ENCODE results near the gene EPHA5. TPM values are rescaled to one million over a fixed set of nuclear protein-coding genes. Genes with fewer than 3 reads are reported as not detected.

EPHA5 gene
- total and polyA plus RNA-seq, 3 experiments from 2014 or later = not detected

- Mint-ChIP-seq H3K9me3 (peaks cover 2 to 21% (median 5%) of the 10 kb centered on the region in 5 donors), H3K36me3 (no peaks in the 10 kb centered on the region), H3K27me3 (no peaks in the 10 kb centered on the region), H3K27ac (no peak overlapping the region), H3K4me1 (no peaks in the 10 kb centered on the region), H3K4me3 (no peak overlapping the region)
- Histone ChIP-seq H3K27ac (ENCODE audit: low read depth, low read length) (no peak overlapping the region), H3K27me3 (ENCODE audit: insufficient read depth, low read length, poor library complexity, severe bottlenecking) (no peaks in the 10 kb centered on the region), H3K4me3 (ENCODE audit: low read length) (no peak overlapping the region), H3K4me1 (ENCODE audit: insufficient read depth, low read length) (no peaks in the 10 kb centered on the region), H3K36me3 (ENCODE audit: insufficient read depth, low read length) (no peaks in the 10 kb centered on the region), H3K9me3 (ENCODE audit: low read length) (no peaks in the 10 kb centered on the region)
- ChIA-PET POLR2A (no interaction called here), CTCF (no interaction called here)
- no peak for DNase-seq
Measured at GRCh38 chr4:65561164-65561563, 109.1 kb downstream of the EPHA5 start.

- ChIA-PET POLR2A (no interaction called here), CTCF (no interaction called here)
- H3K9me3 ChIP-seq (ENCODE audit: low read length) = no peaks in the 10 kb centered on the region
- H3K27ac ChIP-seq (ENCODE audit: low read depth, low read length) = no peak overlapping the region
- no peak overlapping the region for H3K4me3 Mint-ChIP-seq
- H3K9me3 Mint-ChIP-seq = peaks cover 2 to 17% (median 8%) of the 10 kb centered on the region in 5 donors
- H3K27ac Mint-ChIP-seq = no peak overlapping the region
- no peak overlapping the region for H3K4me3 ChIP-seq (ENCODE audit: low read length)
- no peaks in the 10 kb centered on the region for H3K27me3 ChIP-seq (ENCODE audit: insufficient read depth, low read length, poor library complexity, severe bottlenecking)
- H3K36me3 ChIP-seq (ENCODE audit: insufficient read depth, low read length) = no peaks in the 10 kb centered on the region
- no peaks in the 10 kb centered on the region for H3K27me3 Mint-ChIP-seq
- DNase-seq = no peak
- H3K4me1 ChIP-seq (ENCODE audit: insufficient read depth, low read length) = no peaks in the 10 kb centered on the region
- no peaks in the 10 kb centered on the region for H3K4me1 Mint-ChIP-seq
- H3K36me3 Mint-ChIP-seq = no peaks in the 10 kb centered on the region
Measured at GRCh38 chr4:65559270-65559669, 111.0 kb downstream of the EPHA5 start.

DNA sequence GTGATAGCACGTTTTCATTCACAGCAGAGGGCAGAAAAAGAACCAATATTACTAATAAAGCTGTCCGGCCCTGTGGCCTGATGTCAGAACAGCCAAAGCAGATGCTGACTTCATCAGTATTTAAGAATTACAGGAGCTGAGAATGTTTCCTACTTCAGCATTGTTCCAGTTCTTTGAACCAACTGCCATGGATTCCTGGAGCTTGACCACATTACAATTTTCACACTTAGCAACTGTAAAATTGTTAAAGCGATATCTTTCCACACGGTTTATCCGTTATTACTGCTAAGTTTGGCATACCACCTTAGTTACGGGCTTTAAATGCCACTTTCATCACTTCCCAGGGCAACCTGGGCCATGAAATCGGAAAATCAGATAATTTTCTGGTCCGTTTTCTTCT, 118.2 kb downstream of the EPHA5 start:
- no peaks in the 10 kb centered on the region for H3K4me1 ChIP-seq (ENCODE audit: insufficient read depth, low read length)
- POLR2A ChIA-PET = no interaction called here
- H3K27ac ChIP-seq (ENCODE audit: low read depth, low read length) = no peak overlapping the region
- no peaks in the 10 kb centered on the region for H3K36me3 ChIP-seq (ENCODE audit: insufficient read depth, low read length)
- no peak overlapping the region for H3K4me3 Mint-ChIP-seq
- H3K9me3 ChIP-seq (ENCODE audit: low read length) = no peaks in the 10 kb centered on the region
- no peak overlapping the region for H3K4me3 ChIP-seq (ENCODE audit: low read length)
- H3K4me1 Mint-ChIP-seq = no peaks in the 10 kb centered on the region
- DNase-seq = no peak
- CTCF ChIA-PET = no interaction called here
- H3K9me3 Mint-ChIP-seq = peaks cover 1 to 24% (median 7%) of the 10 kb centered on the region in 5 donors
- H3K36me3 Mint-ChIP-seq = no peaks in the 10 kb centered on the region
- H3K27me3 ChIP-seq (ENCODE audit: insufficient read depth, low read length, poor library complexity, severe bottlenecking) = no peaks in the 10 kb centered on the region
- H3K27ac Mint-ChIP-seq = no peak overlapping the region
- no peaks in the 10 kb centered on the region for H3K27me3 Mint-ChIP-seq

GRCh38 chr4:65550500-65550899, 119.8 kb downstream of the EPHA5 start:
- H3K4me1 ChIP-seq (ENCODE audit: insufficient read depth, low read length) = no peaks in the 10 kb centered on the region
- Mint-ChIP-seq H3K4me1 (no peaks in the 10 kb centered on the region), H3K36me3 (no peaks in the 10 kb centered on the region), H3K4me3 (no peak overlapping the region), H3K27me3 (no peaks in the 10 kb centered on the region), H3K9me3 (peaks cover 5 to 37% (median 7%) of the 10 kb centered on the region in 5 donors), H3K27ac (no peak overlapping the region)
- no peaks in the 10 kb centered on the region for H3K9me3 ChIP-seq (ENCODE audit: low read length)
- ChIA-PET POLR2A (no interaction called here), CTCF (no interaction called here)
- H3K4me3 ChIP-seq (ENCODE audit: low read length) = no peak overlapping the region
- no peak for DNase-seq
- H3K36me3 ChIP-seq (ENCODE audit: insufficient read depth, low read length) = no peaks in the 10 kb centered on the region
- H3K27ac ChIP-seq (ENCODE audit: low read depth, low read length) = no peak overlapping the region
- H3K27me3 ChIP-seq (ENCODE audit: insufficient read depth, low read length, poor library complexity, severe bottlenecking) = no peaks in the 10 kb centered on the region

DNA sequence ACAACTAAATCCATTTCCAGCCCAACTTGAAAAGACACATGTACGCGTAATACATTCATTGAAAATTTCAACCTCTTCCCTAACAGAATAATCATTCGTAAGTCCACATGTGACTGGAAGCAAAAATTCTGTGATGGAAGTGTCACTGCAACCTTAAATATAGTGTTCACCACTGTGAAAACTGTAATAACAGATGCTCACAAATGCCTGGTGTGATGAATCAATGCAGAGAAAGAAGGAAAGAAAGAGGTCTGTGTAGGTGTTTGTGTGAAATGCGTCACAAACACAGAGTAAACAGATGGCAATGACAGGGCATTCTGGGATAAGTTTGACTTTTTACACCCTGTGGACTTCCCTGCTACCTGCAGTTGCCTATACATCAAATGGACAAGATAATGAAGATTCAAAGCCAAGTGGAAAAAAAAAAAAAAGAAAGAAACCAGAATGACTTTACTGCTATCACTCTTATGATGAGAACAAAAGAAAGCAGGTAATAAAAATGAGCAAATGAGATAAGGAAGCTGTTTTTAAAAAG, 123.3 kb downstream of the EPHA5 start:
- Mint-ChIP-seq H3K9me3 (peaks cover 9 to 27% (median 16%) of the 10 kb centered on the region in 5 donors), H3K4me3 (no peak overlapping the region), H3K4me1 (no peaks in the 10 kb centered on the region), H3K27me3 (no peaks in the 10 kb centered on the region), H3K27ac (peak overlapping the region in 1 of 8 donors; percentile 42), H3K36me3 (no peaks in the 10 kb centered on the region)
- Histone ChIP-seq H3K4me1 (ENCODE audit: insufficient read depth, low read length) (no peaks in the 10 kb centered on the region), H3K9me3 (ENCODE audit: low read length) (no peaks in the 10 kb centered on the region), H3K4me3 (ENCODE audit: low read length) (no peak overlapping the region), H3K36me3 (ENCODE audit: insufficient read depth, low read length) (no peaks in the 10 kb centered on the region), H3K27me3 (ENCODE audit: insufficient read depth, low read length, poor library complexity, severe bottlenecking) (no peaks in the 10 kb centered on the region), H3K27ac (ENCODE audit: low read depth, low read length) (no peak overlapping the region)
- ChIA-PET CTCF (no interaction called here), POLR2A (no interaction called here)
- DNase-seq = no peak

GRCh38 chr4:65538571-65538970, 131.7 kb downstream of the EPHA5 start:
- no peak overlapping the region for H3K4me3 Mint-ChIP-seq
- no peaks in the 10 kb centered on the region for H3K27me3 Mint-ChIP-seq
- Histone ChIP-seq H3K36me3 (ENCODE audit: insufficient read depth, low read length) (no peaks in the 10 kb centered on the region), H3K9me3 (ENCODE audit: low read length) (no peaks in the 10 kb centered on the region), H3K4me1 (ENCODE audit: insufficient read depth, low read length) (no peaks in the 10 kb centered on the region), H3K27ac (ENCODE audit: low read depth, low read length) (no peak overlapping the region), H3K27me3 (ENCODE audit: insufficient read depth, low read length, poor library complexity, severe bottlenecking) (no peaks in the 10 kb centered on the region), H3K4me3 (ENCODE audit: low read length) (no peak overlapping the region)
- H3K4me1 Mint-ChIP-seq = no peaks in the 10 kb centered on the region
- ChIA-PET CTCF (no interaction called here), POLR2A (no interaction called here)
- no peak overlapping the region for H3K27ac Mint-ChIP-seq
- H3K36me3 Mint-ChIP-seq = no peaks in the 10 kb centered on the region
- no peak for DNase-seq
- H3K9me3 Mint-ChIP-seq = peaks cover 7 to 21% (median 11%) of the 10 kb centered on the region in 5 donors

DNA sequence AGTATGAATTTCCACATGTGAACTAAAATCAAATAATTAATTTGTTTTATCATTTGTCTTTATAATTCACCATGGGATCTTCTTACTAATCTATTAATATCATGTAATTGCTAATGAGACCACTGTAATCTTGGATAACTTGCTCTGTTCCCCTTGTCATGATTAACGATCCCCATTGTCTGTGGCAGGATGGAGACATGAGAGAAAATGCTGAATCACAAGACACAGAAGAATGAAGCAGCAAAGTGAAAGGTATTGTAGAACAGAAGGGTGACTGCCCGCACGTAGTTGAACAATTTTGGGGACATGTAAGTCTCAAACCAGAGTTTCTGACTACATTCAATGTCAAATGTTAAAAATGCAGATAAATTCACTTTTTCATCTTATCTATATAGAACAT, 135.2 kb downstream of the EPHA5 start:
- POLR2A ChIA-PET = no interaction called here
- Mint-ChIP-seq H3K4me3 (no peak overlapping the region), H3K4me1 (no peaks in the 10 kb centered on the region), H3K27ac (no peak overlapping the region), H3K9me3 (peaks cover 0 to 18% (median 3%) of the 10 kb centered on the region in 5 donors), H3K36me3 (no peaks in the 10 kb centered on the region), H3K27me3 (no peaks in the 10 kb centered on the region)
- CTCF ChIA-PET = no interaction called here
- DNase-seq = no peak
- Histone ChIP-seq H3K9me3 (ENCODE audit: low read length) (no peaks in the 10 kb centered on the region), H3K27ac (ENCODE audit: low read depth, low read length) (no peak overlapping the region), H3K4me3 (ENCODE audit: low read length) (no peak overlapping the region), H3K36me3 (ENCODE audit: insufficient read depth, low read length) (no peaks in the 10 kb centered on the region), H3K27me3 (ENCODE audit: insufficient read depth, low read length, poor library complexity, severe bottlenecking) (no peaks in the 10 kb centered on the region), H3K4me1 (ENCODE audit: insufficient read depth, low read length) (no peaks in the 10 kb centered on the region)

DNA sequence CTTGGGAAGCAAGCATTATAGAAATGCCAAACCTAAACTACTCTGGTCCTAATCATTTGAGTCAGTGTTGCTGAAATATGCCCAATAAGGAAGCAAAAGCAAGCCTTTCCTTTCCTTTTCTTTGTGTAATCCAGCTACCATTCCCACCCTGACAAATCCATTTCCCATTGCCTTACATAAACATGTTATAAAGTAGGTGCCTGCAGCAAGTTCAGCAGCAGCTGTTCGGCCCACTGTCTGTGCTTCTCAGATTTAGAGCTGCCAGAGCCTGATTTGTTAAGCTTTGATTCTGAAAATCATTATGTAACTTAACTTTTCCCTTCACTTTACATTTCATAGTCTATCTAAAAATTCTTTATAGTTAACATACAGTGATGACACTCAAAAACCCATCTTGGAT, 148.6 kb downstream of the EPHA5 start:
- H3K4me3 ChIP-seq (ENCODE audit: low read length) = no peak overlapping the region
- ChIA-PET CTCF (no interaction called here), POLR2A (no interaction called here)
- no peak for DNase-seq
- no peak overlapping the region for H3K27ac Mint-ChIP-seq
- no peak overlapping the region for H3K4me3 Mint-ChIP-seq
- no peaks in the 10 kb centered on the region for H3K27me3 ChIP-seq (ENCODE audit: insufficient read depth, low read length, poor library complexity, severe bottlenecking)
- H3K4me1 ChIP-seq (ENCODE audit: insufficient read depth, low read length) = no peaks in the 10 kb centered on the region
- H3K36me3 ChIP-seq (ENCODE audit: insufficient read depth, low read length) = no peaks in the 10 kb centered on the region
- H3K4me1 Mint-ChIP-seq = no peaks in the 10 kb centered on the region
- no peaks in the 10 kb centered on the region for H3K27me3 Mint-ChIP-seq
- no peak overlapping the region for H3K27ac ChIP-seq (ENCODE audit: low read depth, low read length)
- H3K9me3 Mint-ChIP-seq = peaks cover 2 to 17% (median 14%) of the 10 kb centered on the region in 5 donors
- no peaks in the 10 kb centered on the region for H3K9me3 ChIP-seq (ENCODE audit: low read length)
- no peaks in the 10 kb centered on the region for H3K36me3 Mint-ChIP-seq

GRCh38 chr4:65515646-65516045, 154.6 kb downstream of the EPHA5 start:
- H3K4me3 ChIP-seq (ENCODE audit: low read length) = no peak overlapping the region
- H3K27ac Mint-ChIP-seq = peak overlapping the region in 1 of 8 donors; percentile 21
- H3K36me3 Mint-ChIP-seq = no peaks in the 10 kb centered on the region
- no peaks in the 10 kb centered on the region for H3K36me3 ChIP-seq (ENCODE audit: insufficient read depth, low read length)
- CTCF ChIA-PET = no interaction called here
- H3K4me1 ChIP-seq (ENCODE audit: insufficient read depth, low read length) = no peaks in the 10 kb centered on the region
- no peaks in the 10 kb centered on the region for H3K27me3 Mint-ChIP-seq
- no peak overlapping the region for H3K4me3 Mint-ChIP-seq
- no peaks in the 10 kb centered on the region for H3K9me3 ChIP-seq (ENCODE audit: low read length)
- peaks cover 11 to 35% (median 19%) of the 10 kb centered on the region in 5 donors for H3K9me3 Mint-ChIP-seq
- H3K27ac ChIP-seq (ENCODE audit: low read depth, low read length) = no peak overlapping the region
- POLR2A ChIA-PET = no interaction called here
- H3K27me3 ChIP-seq (ENCODE audit: insufficient read depth, low read length, poor library complexity, severe bottlenecking) = no peaks in the 10 kb centered on the region
- DNase-seq = no peak
- H3K4me1 Mint-ChIP-seq = no peaks in the 10 kb centered on the region

All from CD8-positive, alpha-beta memory T cell (primary cell).